Endothelial cell (in vitro differentiated cells): ENCODE results near the gene GUK1. TPM values are rescaled to one million over a fixed set of nuclear protein-coding genes. Genes with fewer than 3 reads are reported as not detected.
A peak's percentile ranks its signal among the peaks of the same experiment; 100 is the strongest.
"Not testable (repeated sequence)": the region's sequence is repeated elsewhere in the genome, so short reads cannot be mapped to it uniquely, and the experiment has no call there.

Experiments used
- DNase-seq: peaks from one replicate; pipeline ENCODE4 v3.0.0; 2021; ENCODE audit warnings: low spot score
- H3K27ac Mint-ChIP-seq: one replicate; pipeline ENCODE4 v1.8.0; 2021; ENCODE audit warnings: mixed read lengths, inconsistent platforms; ENCODE audit not compliant: unreplicated experiment
- H3K27me3 Mint-ChIP-seq: one replicate; pipeline ENCODE4 v1.8.0; 2021; ENCODE audit warnings: mild to moderate bottlenecking, moderate library complexity, mixed read lengths, inconsistent platforms; ENCODE audit not compliant: unreplicated experiment
- H3K36me3 Mint-ChIP-seq: one replicate; pipeline ENCODE4 v1.8.0; 2021; ENCODE audit warnings: mild to moderate bottlenecking, low read depth, mixed read lengths, inconsistent platforms; ENCODE audit not compliant: unreplicated experiment
- H3K4me1 Mint-ChIP-seq: one replicate; pipeline ENCODE4 v1.8.0; 2021; ENCODE audit warnings: mild to moderate bottlenecking, mixed read lengths, inconsistent platforms; ENCODE audit not compliant: unreplicated experiment
- H3K4me3 Mint-ChIP-seq: one replicate; pipeline ENCODE4 v1.8.0; 2021; ENCODE audit warnings: mild to moderate bottlenecking, mixed read lengths, inconsistent platforms; ENCODE audit not compliant: unreplicated experiment
- H3K9me3 Mint-ChIP-seq: one replicate; pipeline ENCODE4 v1.8.0; 2021; ENCODE audit warnings: mixed read lengths, inconsistent platforms; ENCODE audit not compliant: unreplicated experiment
- CTCF ChIP-seq: fragments of 200-600 bp; sonication (generic); IDR thresholded peaks from one replicate; pipeline ENCODE4 v1.5.0; 2021; ENCODE audit warnings: antibody characterized with exemption; ENCODE audit not compliant: unreplicated experiment
- total RNA-seq: library from RNA; stranded (reverse); fragmentation: NEBNext Ultra II Directional; extraction: Animal tissue kit (Norgen Biotek cat#: 25700); gene quantifications from one replicate; pipeline ENCODE4 v1.2.1, GENCODE V29; 2021; ENCODE audit not compliant: unreplicated experiment

GUK1 gene
- total RNA-seq, 1 donor from 2014 or later = 280 TPM

- H3K27ac Mint-ChIP-seq = no peak overlapping the region
- peaks cover 19% of the 10 kb centered on the region for H3K36me3 Mint-ChIP-seq
- no peak for DNase-seq
- no peak for TF ChIP-seq CTCF
- peaks cover 16% of the 10 kb centered on the region for H3K27me3 Mint-ChIP-seq
- no peaks in the 10 kb centered on the region for H3K9me3 Mint-ChIP-seq
- no peak overlapping the region for H3K4me3 Mint-ChIP-seq
- peaks cover 11% of the 10 kb centered on the region for H3K4me1 Mint-ChIP-seq
Measured at GRCh38 chr1:228171221-228171891, 31.3 kb downstream of the GUK1 start.

GRCh38 chr1:228172591-228173527 lies 32.8 kb downstream of the GUK1 start:
- TF ChIP-seq CTCF = no peak
- H3K36me3 Mint-ChIP-seq = peaks cover 13% of the 10 kb centered on the region
- no peak for DNase-seq
- H3K4me3 Mint-ChIP-seq = peak overlapping the region; percentile 11
- no peaks in the 10 kb centered on the region for H3K9me3 Mint-ChIP-seq
- H3K27me3 Mint-ChIP-seq = peaks cover 12% of the 10 kb centered on the region
- H3K27ac Mint-ChIP-seq = peak overlapping the region; percentile 72
- H3K4me1 Mint-ChIP-seq = peaks cover 4% of the 10 kb centered on the region

- DNase-seq, H3K4me1 Mint-ChIP-seq: not testable (repeated sequence)
- peaks cover 12% of the 10 kb centered on the region for H3K27me3 Mint-ChIP-seq
Measured at GRCh38 chr1:228173528-228174481, 33.7 kb downstream of the GUK1 start.

GRCh38 chr1:228174482-228175315 lies 34.6 kb downstream of the GUK1 start:
- no peak overlapping the region for H3K4me3 Mint-ChIP-seq
- TF ChIP-seq CTCF = no peak
- H3K36me3 Mint-ChIP-seq = peaks cover 10% of the 10 kb centered on the region
- no peak for DNase-seq
- H3K27ac Mint-ChIP-seq = no peak overlapping the region
- peaks cover 8% of the 10 kb centered on the region for H3K27me3 Mint-ChIP-seq
- H3K9me3 Mint-ChIP-seq = no peaks in the 10 kb centered on the region
- H3K4me1 Mint-ChIP-seq = peaks cover 3% of the 10 kb centered on the region

More at GRCh38 chr1:228173528-228174481, 33.7 kb downstream of the GUK1 start:
- H3K36me3 Mint-ChIP-seq = peaks cover 10% of the 10 kb centered on the region
- not testable (repeated sequence) for H3K4me3 Mint-ChIP-seq, H3K9me3 Mint-ChIP-seq, H3K27ac Mint-ChIP-seq
